ENCODE data around the gene KAT8. TPM values are rescaled to one million over a fixed set of nuclear protein-coding genes. Genes with fewer than 3 reads are reported as not detected.
A peak's percentile ranks its signal among the peaks of the same experiment; 100 is the strongest.
"Not testable (repeated sequence)": the region's sequence is repeated elsewhere in the genome, so short reads cannot be mapped to it uniquely, and the experiment has no call there.

Gene KAT8
- total RNA-seq, 1 donor = 31.8 TPM

DNA sequence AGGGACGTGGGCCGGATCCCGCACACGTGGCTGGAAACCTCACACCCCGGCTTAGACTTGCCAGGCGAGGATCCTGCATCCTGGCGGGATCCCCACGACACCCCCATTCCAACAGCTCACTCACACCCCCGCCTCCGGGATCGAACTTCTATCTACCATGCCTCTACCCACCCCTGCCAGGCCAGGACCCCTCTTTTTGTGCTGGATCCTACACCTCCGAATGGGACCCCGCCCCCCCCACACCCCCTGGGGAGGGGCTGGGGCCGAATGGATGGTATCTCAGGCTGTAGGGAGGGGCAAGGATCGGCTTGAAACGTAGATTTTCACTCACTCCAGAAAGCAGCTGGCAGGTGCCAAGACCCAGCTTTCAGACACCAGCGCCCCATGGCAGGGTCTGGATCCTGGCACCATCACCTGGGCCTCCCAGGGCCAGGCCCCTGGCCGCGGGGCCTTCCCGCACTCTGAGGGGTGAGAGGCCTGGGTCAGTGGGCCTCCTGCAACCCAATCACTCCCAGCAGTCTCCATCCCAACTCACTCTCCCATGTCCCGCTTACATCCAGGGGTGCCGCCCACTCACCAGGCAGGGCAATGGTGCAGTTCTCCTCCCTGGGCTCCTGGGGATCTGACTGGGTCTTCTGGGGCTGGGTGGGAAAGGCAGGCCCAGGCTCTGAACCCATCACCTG, 25.7 kb downstream of the KAT8 start:
- no peaks in the 10 kb centered on the region for H4K20me1 ChIP-seq (ENCODE audit: insufficient read depth, low read length)
- TF ChIP-seq CTCF (IDR thresholded peaks at IDR 0.05; ENCODE audit: extremely low read depth, low read depth, low read length) = no peak
- no peak overlapping the region for H3K27ac ChIP-seq (ENCODE audit: low read depth, low read length)
- H3K27me3 ChIP-seq (ENCODE audit: insufficient read depth, low read length) = peaks cover 21% of the 10 kb centered on the region
- H3K4me3 ChIP-seq (ENCODE audit: insufficient read depth, low read length) = peak overlapping the region; percentile 70
- H3K4me1 ChIP-seq (ENCODE audit: insufficient read depth, low read length) = peaks cover 19% of the 10 kb centered on the region
- H3K4me2 ChIP-seq (ENCODE audit: insufficient read depth, low read length) = peak overlapping the region; percentile 84
- DNase-seq (ENCODE audit: insufficient read length, low spot score, missing footprints) = peak; percentile 53
- H2AFZ ChIP-seq (ENCODE audit: low read length) = peak overlapping the region; percentile 90
- H3K9me3 ChIP-seq (ENCODE audit: low read depth, low read length) = no peaks in the 10 kb centered on the region
- H3K36me3 ChIP-seq (ENCODE audit: insufficient read depth, low read length) = no peaks in the 10 kb centered on the region
- no peaks in the 10 kb centered on the region for H3K79me2 ChIP-seq (ENCODE audit: insufficient read depth, low read length)

GRCh38 chr16:31143694-31144148, 26.3 kb downstream of the KAT8 start:
- Histone ChIP-seq H3K36me3 (ENCODE audit: insufficient read depth, low read length) (no peaks in the 10 kb centered on the region), H3K4me2 (ENCODE audit: insufficient read depth, low read length) (no peak overlapping the region), H3K27me3 (ENCODE audit: insufficient read depth, low read length) (peaks cover 25% of the 10 kb centered on the region), H3K79me2 (ENCODE audit: insufficient read depth, low read length) (no peaks in the 10 kb centered on the region), H3K4me3 (ENCODE audit: insufficient read depth, low read length) (no peak overlapping the region), H4K20me1 (ENCODE audit: insufficient read depth, low read length) (no peaks in the 10 kb centered on the region), H3K27ac (ENCODE audit: low read depth, low read length) (no peak overlapping the region), H3K9me3 (ENCODE audit: low read depth, low read length) (no peaks in the 10 kb centered on the region), H2AFZ (ENCODE audit: low read length) (no peak overlapping the region), H3K4me1 (ENCODE audit: insufficient read depth, low read length) (peaks cover 15% of the 10 kb centered on the region)
- DNase-seq (ENCODE audit: insufficient read length, low spot score, missing footprints) = peak; percentile 58
- no peak for TF ChIP-seq CTCF (IDR thresholded peaks at IDR 0.05; ENCODE audit: extremely low read depth, low read depth, low read length)

- H2AFZ ChIP-seq (ENCODE audit: low read length) = not testable (repeated sequence)
Measured at GRCh38 chr16:31144418-31144817, 27.0 kb downstream of the KAT8 start.

GRCh38 chr16:31145398-31145990, 28.0 kb downstream of the KAT8 start:
- DNase-seq (ENCODE audit: insufficient read length, low spot score, missing footprints) = peak; percentile 68
- H3K9me3 ChIP-seq (ENCODE audit: low read depth, low read length) = no peaks in the 10 kb centered on the region
- H3K27ac ChIP-seq (ENCODE audit: low read depth, low read length) = no peak overlapping the region
- no peaks in the 10 kb centered on the region for H4K20me1 ChIP-seq (ENCODE audit: insufficient read depth, low read length)
- peaks cover 12% of the 10 kb centered on the region for H3K4me1 ChIP-seq (ENCODE audit: insufficient read depth, low read length)
- H3K4me2 ChIP-seq (ENCODE audit: insufficient read depth, low read length) = no peak overlapping the region
- no peaks in the 10 kb centered on the region for H3K79me2 ChIP-seq (ENCODE audit: insufficient read depth, low read length)
- H3K36me3 ChIP-seq (ENCODE audit: insufficient read depth, low read length) = no peaks in the 10 kb centered on the region
- peaks cover 30% of the 10 kb centered on the region for H3K27me3 ChIP-seq (ENCODE audit: insufficient read depth, low read length)
- H3K4me3 ChIP-seq (ENCODE audit: insufficient read depth, low read length) = no peak overlapping the region
- no peak overlapping the region for H2AFZ ChIP-seq (ENCODE audit: low read length)
- TF ChIP-seq CTCF (IDR thresholded peaks at IDR 0.05; ENCODE audit: extremely low read depth, low read depth, low read length) = no peak

More at GRCh38 chr16:31144418-31144817, 27.0 kb downstream of the KAT8 start:
- H3K27ac ChIP-seq (ENCODE audit: low read depth, low read length); H4K20me1 ChIP-seq (ENCODE audit: insufficient read depth, low read length); H3K79me2 ChIP-seq (ENCODE audit: insufficient read depth, low read length); H3K9me3 ChIP-seq (ENCODE audit: low read depth, low read length); H3K4me2 ChIP-seq (ENCODE audit: insufficient read depth, low read length); H3K4me3 ChIP-seq (ENCODE audit: insufficient read depth, low read length); H3K36me3 ChIP-seq (ENCODE audit: insufficient read depth, low read length): not testable (repeated sequence)
- DNase-seq (ENCODE audit: insufficient read length, low spot score, missing footprints) = peak; percentile 4
- Histone ChIP-seq H3K27me3 (ENCODE audit: insufficient read depth, low read length) (peaks cover 30% of the 10 kb centered on the region), H3K4me1 (ENCODE audit: insufficient read depth, low read length) (peaks cover 12% of the 10 kb centered on the region)

Data from osteoblast (primary cell).